ENCODE results near the gene B3GALNT1.

DNA sequence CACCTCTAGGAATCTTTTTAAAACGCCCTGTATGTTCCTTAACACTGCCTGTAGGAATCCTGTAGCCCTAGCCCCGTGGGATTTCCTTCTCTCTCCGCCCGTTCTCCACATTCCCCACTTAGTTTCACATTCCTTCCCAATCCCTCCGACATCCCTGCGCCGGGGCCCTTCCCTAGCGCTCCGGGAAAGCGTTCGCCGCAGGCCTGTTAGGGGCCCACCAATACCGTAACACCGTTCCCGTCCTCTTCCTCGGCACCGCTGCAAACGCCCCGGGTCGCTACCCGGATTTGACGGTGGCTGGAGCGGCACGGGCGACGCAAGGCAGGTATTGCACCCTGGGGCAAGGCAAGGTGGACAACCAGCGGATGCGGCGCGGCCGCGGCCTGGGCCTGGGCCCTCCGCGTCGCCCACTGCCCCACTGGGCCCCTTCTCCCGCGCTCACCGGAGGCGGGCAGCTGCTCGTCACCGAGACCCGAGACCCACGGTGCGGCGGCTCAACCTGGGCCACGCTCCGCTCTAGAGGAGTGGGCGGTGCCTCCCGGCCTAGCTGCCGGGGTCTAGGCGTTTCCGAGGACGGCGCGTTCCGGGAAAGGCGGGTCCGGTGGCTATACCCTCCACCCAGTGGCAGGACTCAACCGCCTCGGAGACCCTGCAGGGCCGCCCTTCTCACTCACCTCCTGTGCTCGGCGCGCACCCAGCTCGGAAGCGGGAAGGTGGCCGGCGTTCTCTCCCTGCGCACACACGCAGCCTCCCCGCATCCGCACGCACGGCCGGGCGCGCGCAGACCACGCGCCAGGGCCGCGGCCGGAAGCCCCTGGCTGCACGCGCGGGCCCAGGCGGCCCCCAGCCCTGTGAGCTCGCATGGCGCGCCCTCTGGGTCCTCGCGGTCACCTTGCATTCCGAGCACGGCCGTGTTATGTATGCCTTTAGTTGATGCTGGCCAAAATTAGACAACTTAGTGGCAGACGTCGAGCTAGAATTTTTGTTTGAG, at the start of gene B3GALNT1:
- TF ChIP-seq EZH2 (IDR thresholded peaks at IDR 0.05) (no peak), POLR2AphosphoS5 (IDR thresholded peaks at IDR 0.05; ENCODE audit: borderline replicate concordance, low read depth, low read length) (no peak), FOXP2 (optimal IDR thresholded peaks at IDR 0.05; ENCODE audit: control extremely low read depth, extremely low read length, insufficient read depth) (no peak)

All from SK-N-MC (cell line).